ENCODE data around the gene HOXA13.
A peak's percentile ranks its signal among the peaks of the same experiment; 100 is the strongest.

Gene HOXA13

DNA sequence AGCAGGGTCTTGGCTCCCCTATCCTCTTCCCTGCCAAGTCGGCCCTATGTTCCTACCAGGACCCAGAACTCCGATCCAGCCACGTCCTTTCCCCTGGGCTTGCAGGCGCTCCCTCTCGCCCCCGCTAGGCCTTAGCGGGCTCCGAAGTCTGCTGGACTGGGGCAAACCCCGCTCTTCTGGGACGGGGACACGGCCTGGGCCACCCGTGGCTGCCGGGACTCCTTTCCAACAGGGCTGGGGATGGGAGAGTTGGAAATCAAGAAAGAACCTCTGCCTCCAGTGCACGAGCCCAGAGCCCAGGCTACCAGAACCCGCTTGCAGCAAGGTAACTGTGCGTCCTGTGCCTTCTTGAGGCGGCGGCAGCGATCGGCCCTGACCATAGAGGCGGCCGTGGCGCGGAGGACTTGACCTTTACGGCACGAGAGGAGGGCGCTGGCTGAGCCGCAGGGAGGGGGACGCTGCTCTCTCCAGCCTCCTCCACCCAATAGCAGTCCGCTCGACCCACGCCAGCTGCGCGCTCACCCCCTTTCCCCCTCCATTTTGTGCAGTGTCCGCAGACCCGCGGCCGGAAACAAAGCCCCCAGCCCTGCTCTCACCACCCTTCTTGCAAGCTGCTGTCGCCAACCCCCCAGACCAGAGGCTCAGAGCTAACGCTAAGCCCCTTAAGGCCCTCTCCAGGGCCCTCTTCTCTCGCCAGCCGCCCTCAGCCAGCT lies 7.9 kb downstream of the HOXA13 start:
- no peak for DNase-seq

DNA sequence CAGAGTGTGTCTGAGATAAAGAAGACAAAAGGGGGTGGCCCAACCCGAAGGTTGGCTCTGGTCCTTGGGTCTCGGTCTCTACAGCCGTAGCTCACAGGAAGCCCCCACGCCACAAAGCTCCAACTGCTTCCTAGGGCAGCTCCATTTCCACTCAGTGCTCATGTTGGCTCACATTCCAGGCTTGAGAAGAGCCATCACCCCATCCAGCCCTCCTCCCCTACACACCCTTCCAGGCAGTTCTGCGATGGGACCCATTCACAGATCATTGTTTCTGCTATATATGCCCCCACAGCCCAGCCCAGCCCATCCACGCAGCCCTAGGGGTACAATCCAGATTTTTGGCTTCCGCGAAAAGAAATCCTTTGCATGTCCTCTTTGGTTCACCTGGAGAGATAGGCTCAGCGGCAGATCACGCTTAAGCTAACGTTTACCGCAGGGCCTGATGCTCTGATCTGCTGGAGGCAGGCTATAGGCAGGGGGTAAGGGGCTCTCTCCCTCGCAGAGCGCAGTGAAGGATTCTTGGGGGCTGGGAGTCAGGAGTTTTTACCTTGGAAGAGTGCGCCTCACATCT lies 8.6 kb downstream of the HOXA13 start:
- no peak for DNase-seq

DNA sequence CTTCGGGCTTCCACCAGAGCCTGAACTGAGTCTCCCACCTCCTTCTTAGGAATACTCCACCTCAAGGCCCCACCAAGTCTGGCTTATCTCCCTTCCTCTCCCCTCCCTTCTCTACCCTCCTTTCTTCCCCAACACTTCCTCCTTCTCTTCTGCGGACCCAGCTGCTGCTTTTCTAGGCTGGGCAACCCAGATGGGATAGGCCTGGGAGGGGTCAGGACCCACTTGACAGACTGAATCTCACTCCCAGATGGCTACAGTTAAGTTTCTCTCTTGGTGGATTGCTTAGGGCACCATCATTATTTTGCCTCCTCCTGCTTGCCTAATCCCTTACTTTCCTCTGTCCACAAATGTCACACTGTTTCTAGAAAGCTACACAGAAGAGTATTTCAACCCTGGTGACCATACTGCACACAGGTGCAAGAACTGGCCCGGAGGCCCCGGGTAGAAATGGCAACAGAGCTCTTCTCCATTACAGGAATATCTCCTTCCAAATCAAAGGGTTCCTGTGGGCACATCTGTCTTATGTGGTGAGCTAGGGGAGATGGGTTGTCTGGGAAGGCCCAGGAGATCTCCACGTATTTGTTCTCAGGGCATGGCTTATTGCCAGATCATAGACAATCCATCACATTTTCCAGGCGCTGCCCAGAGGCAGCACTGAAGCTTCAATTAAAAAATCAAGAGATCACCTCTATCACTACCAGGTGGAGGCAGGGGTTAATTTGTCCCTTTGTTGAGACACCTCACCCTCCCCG lies 9.7 kb downstream of the HOXA13 start:
- DNase-seq: no peak

DNA sequence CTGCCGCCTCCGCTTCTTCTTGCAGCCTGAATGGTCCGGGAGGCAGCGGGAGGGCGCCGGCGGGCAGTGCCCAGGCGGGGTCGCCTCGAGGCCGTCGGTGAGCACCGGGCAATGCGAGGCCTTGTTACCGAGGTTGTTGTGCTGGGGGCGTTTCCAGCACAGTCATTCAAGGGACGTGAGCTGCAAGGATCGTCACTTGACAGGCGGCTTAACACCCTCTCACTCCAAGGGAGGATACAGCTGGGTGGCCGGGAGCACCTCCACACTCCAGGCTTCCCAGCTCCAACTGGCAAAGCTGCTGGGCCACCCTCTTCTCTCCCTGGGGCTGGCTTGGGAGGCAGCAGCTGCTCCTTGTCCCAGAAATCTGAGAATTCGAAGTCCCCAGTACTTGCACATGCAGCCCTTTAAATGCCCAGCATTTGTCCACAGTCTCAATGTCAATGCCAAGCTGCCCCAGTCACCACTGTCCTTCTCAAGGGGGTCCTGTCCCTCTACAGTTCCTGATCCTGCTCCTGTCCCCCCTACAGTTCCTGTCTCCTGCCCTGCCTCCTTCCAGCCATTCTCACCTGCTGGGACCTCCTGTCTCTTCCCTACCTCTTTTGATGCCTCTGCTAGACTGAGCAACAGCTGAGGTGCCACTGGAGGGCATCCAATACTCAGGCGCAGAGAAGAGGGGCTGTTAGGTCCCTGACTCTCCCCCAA lies 10.4 kb downstream of the HOXA13 start:
- no peak for DNase-seq

DNA sequence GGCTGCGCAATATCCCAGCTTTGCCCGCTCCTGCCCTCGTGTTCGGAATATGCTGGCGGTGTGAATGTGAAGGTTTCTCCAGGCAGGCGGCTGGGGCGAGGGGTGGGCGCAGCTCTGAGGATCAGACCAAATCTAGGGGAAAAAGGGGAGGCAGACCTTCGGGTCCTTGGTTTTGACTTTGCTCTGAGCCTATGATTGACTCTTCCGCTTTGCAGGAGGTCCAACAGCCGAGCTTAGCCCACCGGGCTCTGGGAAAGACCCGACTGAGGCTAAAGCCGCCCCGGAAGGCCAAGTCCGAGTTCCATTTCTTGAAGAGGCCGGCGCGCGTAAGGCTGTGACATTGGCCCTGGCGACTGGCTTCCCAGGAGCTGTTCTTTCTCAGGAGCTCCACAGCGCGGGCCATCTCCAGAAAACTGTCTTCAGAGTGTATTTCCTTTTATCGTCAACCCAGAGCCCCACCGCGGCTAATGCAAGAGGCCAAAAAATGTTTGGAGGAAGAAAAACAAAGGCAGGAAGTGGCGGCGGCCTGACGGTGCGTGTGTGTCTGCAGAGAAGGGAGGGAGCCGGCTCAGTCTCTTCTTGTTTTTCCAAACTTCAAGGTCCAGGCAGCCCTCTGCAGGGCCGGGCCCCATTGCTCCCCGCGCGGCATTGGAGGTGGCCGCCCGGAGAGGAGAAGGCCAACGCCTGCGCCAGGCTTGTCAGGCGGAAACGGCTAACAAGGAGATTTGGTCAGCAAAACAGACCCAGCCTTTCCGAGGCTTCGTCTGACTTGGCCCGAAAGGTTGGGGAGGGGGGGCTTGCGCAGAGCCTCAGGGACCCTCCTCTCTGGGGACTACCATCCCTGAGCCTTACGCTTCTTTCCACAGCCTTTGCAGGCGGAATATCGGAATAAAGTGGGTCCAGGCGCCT lies 11.3 kb downstream of the HOXA13 start:
- no peak for DNase-seq

DNA sequence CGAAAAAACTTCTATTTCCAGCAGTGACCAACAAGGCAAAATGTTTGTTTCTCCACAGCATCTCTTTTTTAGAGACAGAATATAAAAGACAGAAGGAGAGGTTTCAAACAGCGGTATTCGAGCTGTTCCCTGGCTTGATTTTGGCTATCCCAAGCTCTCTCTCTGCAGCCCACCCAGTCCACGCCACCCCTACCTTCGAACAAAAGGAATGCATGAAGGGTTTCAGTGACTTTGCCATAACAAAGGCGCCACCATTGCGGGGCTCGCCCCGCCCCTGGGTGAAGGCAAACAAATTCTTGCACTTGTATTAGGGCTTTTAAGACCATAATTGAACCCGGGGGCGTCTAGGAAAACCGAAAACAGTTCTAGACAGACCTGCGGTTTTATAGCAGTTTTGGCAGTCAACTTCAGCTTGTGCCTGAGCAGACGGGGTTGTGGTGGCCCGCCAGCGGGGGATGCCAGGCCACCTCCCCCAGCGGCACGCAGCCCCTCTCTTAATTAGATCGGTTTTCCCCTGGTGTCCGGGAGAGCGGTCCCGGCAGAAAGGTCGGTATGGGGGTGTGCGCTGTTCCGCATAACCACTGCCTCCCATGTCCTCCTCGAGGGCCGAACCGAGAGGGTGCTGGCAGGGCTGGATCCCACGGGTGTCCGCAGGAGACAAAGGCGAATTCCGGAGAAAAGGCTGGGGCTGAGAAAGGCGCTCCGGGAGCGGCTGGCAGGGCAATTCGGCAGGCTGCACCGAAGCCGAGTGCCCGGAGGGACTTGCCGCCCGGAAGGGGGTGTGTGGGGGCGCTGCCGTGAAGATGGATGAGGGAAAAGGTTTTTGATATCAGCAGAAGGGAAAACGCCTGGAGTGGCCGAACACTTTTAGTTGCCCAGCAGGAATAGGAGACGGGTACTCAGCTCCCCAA lies 12.2 kb downstream of the HOXA13 start:
- DNase-seq: no peak

DNA sequence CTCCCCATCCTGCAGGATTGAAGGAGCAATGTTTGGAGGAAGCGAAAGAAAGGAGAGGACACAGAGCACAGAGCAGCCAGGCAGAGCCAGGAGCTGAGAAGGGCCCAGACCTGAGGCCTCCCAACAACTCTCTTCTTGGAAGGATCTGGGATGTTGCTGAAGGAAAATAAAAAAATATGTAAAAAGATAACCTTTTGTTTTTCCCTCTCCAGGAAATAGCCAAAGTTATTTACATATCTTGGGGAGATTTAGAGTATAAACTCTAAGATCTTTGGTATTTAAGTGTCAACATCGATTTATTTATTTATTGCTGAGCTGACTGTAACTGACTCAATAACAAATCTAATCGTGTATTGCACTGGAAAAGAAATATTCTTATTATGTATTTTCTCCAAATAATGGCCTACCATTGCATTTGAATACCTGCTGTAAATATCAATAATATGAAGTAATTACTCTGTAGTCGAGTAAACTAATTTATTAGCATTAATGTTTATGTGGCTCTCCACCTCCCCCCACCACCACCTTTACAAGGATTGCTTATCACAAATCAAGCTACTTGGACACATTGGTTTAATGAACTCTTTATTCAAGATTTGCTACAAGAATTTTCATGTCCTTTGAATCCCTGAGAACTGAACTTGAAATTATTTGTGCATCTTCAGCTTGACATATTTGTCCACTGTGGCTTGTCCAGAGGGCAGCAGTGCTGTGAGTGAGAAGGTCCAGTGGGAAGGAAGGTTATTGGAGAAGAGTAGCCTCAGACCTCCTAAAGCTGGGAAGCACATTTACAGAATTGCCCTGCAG lies 13.0 kb downstream of the HOXA13 start:
- DNase-seq: no peak

DNA sequence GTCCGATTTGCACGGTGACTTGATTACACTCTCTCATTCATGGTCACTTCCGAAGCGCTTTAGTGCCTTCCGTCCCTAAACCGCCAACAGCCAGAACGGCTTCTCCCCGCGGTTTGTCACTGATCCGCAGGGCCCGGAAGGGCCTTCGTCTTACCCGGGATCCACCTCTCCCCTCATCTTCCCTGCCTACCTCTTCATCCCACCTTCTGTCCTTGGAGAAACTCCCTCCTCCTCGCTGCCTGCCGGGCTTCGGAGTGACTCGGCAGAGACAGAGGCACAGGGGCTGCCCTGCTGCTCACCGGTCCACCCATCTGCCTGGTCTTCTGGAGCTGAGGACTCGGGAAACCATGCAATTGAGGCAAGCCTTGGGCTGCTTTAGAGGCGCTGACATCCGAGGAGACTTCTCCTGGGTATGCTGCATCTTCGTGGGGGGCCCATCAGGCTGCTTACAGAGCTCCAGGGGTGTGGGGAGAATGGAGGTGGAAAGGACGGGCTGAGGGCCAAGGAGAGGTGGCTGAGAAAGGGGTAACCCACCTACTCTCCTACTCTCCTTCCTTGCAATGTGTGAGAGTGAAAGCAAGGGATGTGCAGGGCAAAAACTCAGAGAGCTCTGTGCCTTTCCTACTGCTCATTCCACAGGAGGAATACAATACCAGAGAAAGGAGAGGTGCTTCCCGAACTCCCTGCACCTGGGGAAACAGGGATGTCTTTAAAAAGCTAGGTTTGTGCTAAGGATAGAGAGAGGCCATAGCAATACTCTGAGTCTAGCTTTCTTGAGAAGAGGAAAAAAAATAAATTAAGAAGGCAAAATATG lies 13.8 kb downstream of the HOXA13 start:
- no peak for DNase-seq

DNA sequence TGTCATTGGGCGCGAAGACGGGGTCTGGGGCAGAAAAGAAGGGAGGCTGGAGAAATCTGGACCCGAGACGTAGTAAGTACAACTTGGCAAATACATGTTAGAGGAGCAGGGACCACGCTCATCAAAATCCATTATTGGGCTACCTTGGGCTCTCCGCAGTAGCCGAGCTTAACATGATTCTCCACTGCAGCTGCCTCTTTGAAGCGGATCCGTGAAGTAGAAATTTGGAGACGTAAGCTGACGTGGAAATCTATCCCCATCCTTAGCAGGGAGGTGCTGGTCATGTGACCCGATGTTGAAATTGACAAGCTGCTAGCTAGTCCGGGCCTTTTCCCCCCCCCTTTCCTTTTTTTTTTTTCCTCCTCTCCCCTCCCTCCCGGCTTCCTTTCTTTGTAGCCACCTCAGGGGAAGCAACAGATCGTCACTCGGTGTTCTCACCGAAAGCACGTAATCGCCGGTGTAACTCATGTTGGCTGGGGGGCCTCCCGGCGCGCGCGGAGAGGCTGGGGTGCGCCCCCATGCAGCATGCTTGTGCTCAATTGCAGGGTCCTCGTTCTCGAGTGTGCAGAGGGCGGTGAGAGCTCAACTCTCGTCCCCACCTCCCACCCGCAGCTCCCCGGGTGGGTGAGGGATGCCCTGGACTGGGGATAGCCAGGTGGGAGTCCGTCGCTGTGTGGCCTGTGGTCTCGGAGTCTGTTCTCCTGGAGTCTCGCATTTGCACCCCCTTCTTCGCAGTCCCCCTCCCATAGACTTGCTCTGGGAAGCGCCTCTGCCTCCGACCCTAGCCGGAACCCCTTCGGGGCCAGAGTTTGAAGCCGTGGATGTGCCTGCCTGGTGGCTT lies 14.7 kb downstream of the HOXA13 start, which contains the start of gene HOXA11:
HOXA11 (minus strand) TSS at position 220 of the 841 bp plus-strand sequence; CDS start at position 132, 88 bp downstream.
- DNase-seq: no peak

DNA sequence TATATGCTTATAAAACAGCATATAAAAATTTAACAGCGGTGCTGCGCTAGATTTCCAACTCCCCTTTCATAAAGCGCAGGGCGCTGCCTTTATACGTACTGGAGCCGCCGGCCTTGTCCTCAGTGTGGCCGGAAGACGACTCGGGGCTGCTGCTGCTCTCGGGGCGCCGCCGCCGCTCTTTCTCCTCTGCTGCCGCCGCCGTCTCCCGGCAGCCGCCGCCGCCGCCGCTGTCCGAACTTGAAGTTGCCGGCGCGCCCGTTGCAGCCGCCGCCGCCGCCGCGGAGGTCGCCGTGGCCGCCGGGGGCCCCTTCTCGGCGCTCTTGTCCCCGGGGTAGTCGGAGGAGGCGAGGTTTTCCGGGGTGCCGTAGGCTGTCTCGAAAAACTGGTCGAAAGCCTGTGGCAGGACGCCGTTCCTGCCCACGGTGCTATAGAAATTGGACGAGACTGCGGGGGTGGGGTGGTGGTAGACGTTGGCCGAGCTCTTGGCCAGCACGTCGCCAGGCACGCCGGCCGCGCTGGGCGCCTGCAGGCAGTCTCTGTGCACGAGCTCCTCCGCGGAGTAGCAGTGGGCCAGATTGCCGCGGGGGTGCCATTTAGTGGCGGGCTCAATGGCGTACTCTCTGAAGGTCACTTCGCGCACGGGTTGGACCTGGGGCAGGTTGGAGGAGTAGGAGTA lies 15.4 kb downstream of the HOXA13 start:
- DNase-seq: peak; percentile 38

DNA sequence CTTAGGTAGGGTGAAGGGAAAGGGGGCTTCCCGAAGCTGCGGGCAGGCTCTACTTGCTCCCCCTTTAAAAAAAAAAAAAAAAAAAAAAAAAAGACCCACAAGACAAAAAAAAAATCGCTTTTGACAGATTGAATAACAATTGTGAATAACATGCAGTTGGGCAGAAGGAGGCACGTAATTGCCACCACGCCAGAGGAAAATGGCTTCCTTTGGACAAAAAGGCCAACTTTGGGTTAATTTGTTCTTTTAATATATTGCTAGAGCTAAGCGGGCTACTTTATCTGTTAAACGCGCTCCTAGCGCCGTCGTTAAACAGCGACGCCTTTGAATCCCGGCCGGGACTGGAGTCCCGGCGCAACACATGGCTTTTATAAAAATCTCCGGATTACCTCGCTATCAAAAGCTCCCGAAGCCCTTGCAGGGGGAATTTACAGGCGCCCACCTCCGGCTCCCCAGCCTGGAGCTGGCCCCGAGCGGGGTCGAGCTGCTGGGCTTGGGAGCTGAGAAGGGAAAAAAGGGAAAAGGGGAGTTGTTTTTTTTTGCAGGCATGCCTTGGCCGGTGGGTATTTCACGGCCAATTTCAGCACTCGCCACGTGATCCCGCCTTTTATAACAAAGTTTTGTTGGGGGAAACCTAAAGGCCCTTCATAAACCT lies 16.1 kb downstream of the HOXA13 start:
- DNase-seq: no peak

DNA sequence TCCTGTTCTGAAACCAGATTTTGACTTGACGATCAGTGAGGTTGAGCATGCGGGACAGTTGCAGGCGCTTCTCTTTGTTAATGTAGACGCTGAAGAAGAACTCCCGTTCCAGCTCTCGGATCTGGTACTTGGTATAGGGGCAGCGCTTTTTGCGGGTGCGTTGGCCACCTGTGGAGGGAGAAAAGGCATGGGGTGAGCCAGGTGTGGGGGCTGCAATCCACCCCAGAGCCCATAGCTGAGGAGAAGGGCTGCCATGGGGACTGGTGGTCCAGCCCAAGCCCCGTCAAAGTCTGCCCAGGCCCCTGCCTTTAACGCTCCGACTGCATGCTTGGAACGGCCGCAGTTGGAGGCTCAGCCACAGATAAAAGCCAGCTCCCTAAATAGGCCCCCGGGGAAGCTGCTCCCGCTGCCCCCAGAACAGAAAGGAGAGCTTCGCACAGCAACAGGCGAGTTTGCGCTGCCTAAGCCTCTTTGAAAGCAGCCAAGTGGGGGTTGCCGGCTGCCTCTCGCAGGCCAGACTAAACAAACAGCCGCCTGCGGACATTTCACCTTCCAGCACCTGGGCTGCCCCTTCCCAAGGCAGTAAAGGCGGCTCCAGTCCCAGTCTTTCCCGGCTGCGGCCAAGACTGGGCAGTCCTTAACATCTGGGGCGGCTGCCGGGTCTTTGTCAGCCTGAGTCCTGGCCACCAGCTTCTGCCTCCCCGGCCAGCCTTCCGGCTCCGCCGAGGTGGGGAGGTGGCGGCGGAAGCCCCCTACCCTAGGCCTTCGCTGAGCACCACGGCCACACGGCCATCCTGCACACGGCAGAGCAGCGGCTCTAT lies 16.8 kb downstream of the HOXA13 start:
- peak; percentile 37 for DNase-seq

DNA sequence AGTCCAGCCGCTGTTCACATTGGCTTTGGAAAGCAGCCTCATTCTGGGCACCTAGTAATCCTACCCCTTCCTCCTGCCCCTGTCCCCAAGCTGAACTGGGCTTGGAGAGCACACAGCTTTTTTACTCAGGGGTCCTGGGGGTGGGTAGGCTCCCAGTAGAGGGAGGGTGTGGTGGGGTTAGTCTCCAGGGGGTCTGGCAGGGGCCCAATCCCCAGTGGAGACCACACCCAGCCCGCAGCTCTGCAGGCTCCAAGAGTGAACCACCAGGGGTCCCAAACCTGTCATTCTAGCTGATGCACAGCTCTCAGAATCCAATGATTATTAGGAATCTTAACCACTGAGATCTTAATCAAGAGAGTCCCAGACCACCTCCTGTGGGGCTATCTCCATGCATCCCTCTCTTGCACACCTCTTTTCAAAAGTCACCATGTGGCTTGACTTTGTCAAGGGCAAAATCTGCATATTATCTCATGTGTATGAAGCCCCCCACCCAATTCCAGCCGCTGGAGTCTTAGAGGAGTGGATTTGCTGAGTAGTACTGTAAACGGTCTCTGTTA lies 17.5 kb downstream of the HOXA13 start:
- no peak for DNase-seq

DNA sequence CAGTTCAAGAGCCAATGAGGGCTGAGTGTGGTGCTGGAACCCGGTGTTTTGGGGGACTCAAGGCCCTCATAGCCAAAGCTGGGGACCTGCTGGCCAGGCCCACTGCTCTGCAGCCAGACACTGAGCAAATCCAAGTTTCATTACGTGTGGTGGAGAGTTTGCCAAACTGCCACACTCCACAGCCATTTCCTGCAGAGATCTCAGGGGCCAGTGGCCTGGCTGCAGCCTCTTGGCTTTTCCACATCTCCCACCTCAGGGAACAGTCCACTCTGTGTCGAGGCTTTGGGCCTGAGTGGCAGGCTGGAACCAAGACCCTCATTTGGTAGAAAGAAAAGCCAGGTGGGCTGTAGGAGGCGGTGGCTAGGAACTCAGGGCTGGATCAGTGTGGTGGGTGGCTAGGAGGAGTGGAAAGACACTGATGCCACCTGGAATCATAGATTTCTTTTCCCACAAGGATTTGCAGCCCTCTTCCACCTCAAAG lies 18.1 kb downstream of the HOXA13 start:
- no peak for DNase-seq
